ENCODE measurements around the gene ARCN1. TPM values are rescaled to one million over a fixed set of nuclear protein-coding genes. Genes with fewer than 3 reads are reported as not detected.
"Not testable (repeated sequence)": the region's sequence is repeated elsewhere in the genome, so short reads cannot be mapped to it uniquely, and the experiment has no call there.

The ARCN1 gene
- total RNA-seq, 1 donor from 2014 or later, result 63.9 TPM

GRCh38 chr11:118605116-118605867, 33.1 kb downstream of the ARCN1 start:
- no peak for DNase-seq (ENCODE audit: low read depth in 2 of 2)

- no peak for DNase-seq (ENCODE audit: low read depth in 2 of 2)
Observed at GRCh38 chr11:118606157-118606843, 34.1 kb downstream of the ARCN1 start.

GRCh38 chr11:118606844-118607228, 34.6 kb downstream of the ARCN1 start:
- no peak for DNase-seq (ENCODE audit: low read depth in 2 of 2)

- peak; percentile 64 to 77 for DNase-seq (ENCODE audit: low read depth in 2 of 2)
Observed at GRCh38 chr11:118607401-118608359, 35.5 kb downstream of the ARCN1 start, which contains the start of gene PHLDB1. Gene PHLDB1 (plus strand): TSS chr11:118607615. CDS start chr11:118613837, 6,222 bp downstream.

GRCh38 chr11:118608360-118609227, 36.4 kb downstream of the ARCN1 start:
- DNase-seq (ENCODE audit: low read depth in 2 of 2), result peak; percentile 59 to 82

- peak; percentile 53 to 56 for DNase-seq (ENCODE audit: low read depth in 2 of 2)
Observed at GRCh38 chr11:118609380-118610224, 37.4 kb downstream of the ARCN1 start.

- DNase-seq (ENCODE audit: low read depth in 2 of 2), result peak in 1 of 2 donors; percentile 25
Observed at GRCh38 chr11:118610225-118610772, 38.1 kb downstream of the ARCN1 start.

- peak; percentile 84 to 86 for DNase-seq (ENCODE audit: low read depth in 2 of 2)
Observed at GRCh38 chr11:118610773-118611432, 38.7 kb downstream of the ARCN1 start.

GRCh38 chr11:118611433-118611795, 39.2 kb downstream of the ARCN1 start:
- DNase-seq (ENCODE audit: low read depth in 2 of 2), result not testable (repeated sequence)

- DNase-seq (ENCODE audit: low read depth in 2 of 2), result peak; percentile 64 to 90
Observed at GRCh38 chr11:118612378-118612777, 40.2 kb downstream of the ARCN1 start.

GRCh38 chr11:118614511-118614910, 42.3 kb downstream of the ARCN1 start:
- DNase-seq (ENCODE audit: low read depth in 2 of 2), result no peak

- no peak for DNase-seq (ENCODE audit: low read depth in 2 of 2)
Observed at GRCh38 chr11:118615282-118615975, 43.2 kb downstream of the ARCN1 start.

GRCh38 chr11:118615976-118616371, 43.8 kb downstream of the ARCN1 start:
- no peak for DNase-seq (ENCODE audit: low read depth in 2 of 2)

- DNase-seq (ENCODE audit: low read depth in 2 of 2), result peak; percentile 51 to 91
Observed at GRCh38 chr11:118618115-118618990, 46.1 kb downstream of the ARCN1 start.

- peak in 1 of 2 donors; percentile 66 for DNase-seq (ENCODE audit: low read depth in 2 of 2)
Observed at GRCh38 chr11:118618991-118619375, 46.8 kb downstream of the ARCN1 start.

- peak; percentile 88 to 97 for DNase-seq (ENCODE audit: low read depth in 2 of 2)
Observed at GRCh38 chr11:118619444-118620197, 47.4 kb downstream of the ARCN1 start.

Measured in lung microvascular endothelial cell (primary cell).